Dedifferentiated amniotic fluid mesenchymal stem cell (primary cell): ENCODE results near the gene TRABD.

ENCODE experiments used
- DNase-seq: peaks from one replicate; pipeline ENCODE4 v3.0.0-alpha.2; 2016; ENCODE audit errors: extremely low spot score

The TRABD gene

DNA sequence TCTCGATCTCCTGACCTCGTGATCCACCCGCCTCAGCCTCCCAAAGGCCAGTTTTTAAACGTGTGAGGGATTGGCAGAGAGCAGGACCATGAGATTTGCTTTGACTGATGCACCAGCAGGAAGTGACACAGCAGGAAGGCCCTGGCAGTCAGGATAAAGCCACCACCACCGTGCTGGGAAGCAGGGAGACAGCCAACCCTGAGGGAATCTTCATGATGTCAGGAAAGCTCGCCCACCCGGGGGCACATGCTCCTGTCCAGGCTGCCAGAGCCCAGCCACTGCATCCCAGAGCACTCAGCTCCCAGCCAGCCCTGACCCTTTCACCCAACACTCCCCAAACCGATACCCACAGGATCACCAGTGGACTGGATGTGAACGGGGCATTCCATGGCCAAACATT is 53.0 kb downstream of the TRABD start:
- DNase-seq = no peak

DNA sequence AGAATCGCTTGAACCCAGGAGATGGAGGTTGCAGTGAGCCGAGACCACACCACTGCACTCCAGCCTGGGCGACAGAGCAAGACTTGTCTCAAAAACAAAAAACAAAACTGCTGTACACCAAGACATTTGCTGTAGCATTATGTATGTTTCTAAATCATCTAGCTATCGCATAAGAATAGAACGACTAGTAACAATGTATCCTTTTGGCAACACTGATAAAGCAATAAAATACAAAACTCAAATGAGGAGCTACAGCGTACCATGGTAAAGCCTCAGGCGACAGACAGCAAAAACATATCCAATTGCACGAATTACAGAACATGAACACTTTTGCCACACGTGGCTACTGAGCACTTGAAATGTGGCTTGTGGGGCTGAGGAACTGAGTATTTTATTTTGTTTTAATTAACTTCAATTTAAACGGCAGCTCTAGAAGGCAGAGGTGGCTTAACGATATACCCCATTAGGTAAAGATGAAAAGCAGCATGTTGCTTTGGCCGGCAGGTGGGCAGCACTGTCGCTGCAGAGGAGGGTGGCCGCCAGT is 56.8 kb downstream of the TRABD start:
- no peak for DNase-seq

DNA sequence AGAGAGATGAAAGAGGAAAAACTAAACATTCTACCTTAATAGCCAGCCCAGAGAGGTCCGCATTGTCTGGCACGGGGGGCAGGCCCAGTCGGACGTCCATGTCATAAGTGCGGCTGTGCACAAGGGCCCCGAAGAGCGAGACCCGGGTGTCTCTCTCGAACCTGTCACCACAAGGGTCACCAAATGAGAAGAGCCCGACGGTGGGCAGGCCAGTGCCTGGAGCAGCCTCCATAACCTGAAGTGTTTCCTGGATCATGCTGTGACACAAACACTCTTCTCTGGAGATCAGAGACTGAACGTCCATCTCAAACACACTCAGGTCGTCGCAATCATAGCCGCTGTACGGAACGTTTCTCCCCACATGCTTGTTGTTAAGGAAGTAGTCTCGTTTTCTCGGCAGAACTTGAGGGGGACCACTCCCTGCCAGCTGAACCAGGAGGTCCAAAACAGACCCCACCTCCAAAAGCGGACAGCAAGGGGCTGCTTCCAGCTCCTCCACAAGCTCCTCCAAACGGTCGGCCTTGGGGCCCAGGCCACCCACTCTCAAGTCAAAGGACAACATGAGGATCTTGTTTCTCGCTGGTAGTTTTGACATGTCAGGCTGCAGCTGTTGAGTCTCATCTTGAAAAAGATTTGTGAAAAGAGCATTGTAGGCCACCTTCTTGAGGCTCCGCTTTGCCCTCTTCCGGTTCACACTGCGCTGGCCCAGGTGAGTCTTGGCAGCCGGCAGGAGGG is 58.1 kb downstream of the TRABD start:
- DNase-seq = no peak

DNA sequence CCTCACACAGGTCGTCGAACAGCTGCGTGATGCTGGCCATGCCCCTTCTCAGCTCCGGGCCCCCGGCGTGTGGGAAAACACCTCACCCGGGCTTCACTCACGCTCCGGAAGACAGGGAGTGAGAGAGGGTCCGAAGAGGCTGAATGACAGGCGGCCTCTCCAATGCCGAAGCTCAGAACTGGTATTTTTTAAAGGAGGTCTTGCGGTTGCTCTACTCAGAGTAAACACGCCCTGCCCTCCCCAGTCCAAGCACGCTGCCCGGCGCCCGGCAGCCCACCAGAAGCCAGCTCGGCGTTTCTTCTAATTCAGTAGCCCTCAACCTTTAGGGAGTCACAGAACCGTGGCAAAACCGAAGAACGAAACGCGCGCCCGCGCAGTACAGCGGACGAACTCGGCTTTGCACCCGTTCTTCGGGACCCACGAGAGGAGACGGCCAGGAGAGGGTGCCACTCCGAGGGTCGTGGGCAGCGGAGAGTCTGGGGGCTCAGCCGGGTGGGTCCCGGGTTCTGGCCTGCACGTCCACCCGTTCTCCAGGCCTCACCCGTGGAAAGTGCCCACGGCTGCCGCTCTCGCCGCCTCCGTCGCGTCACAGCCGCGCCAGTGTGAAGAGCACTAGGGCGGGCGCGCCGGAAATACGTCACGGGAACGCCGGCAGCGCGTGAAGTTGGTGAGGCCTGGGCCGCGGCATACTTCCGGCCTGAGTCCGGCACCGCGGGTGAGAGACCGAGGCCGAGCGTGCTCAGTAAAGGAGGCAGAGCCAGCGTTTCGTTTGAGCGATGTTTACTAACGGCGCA is 58.9 kb downstream of the TRABD start, which contains the start of gene TUBGCP6:
TUBGCP6 (minus strand) TSS at position 604 of the 794 bp plus-strand sequence; CDS start at position 40, 564 bp downstream.
- peak; percentile 92 for DNase-seq

DNA sequence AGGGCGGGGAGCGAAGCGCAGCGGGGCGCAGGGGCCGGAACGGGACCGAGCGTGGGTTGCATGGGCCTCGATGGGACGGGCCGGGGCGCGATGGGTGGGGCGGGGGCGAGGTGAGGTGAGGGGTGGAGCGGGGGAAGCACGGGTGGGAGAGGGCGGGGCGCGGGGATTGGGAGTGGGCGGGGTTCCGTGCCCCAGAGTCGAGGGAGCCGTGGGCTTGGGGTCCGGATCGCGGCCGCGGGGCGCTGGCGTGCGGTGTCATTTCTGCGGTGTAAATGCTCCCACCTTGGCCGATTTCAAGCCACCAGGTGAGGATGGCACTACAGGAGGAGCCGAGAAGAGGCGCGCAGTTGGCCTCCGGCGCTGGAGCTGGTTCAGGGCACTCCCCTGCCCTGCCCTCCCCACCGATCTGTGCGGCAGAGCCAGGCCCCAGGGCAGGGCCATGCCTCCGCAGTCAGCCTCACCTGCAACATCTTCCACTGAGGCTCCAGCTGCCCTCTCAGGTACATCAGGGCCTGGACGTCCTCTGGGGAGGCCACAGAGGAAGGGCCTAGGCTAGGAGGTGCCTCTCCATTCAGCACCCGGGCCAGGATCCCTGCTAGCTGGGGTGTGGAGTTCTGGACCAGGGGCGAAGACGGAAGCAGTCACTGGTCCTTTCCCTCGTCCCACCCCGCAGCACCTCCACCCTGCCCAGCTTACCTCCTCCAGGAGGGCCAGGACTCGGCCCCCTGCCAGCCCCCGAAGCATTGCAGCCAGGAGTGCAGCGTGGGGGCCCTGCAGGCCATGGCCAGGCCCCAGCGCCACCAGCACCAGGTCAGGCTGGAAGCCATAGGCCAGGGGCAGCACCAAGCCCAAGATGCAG is 59.7 kb downstream of the TRABD start:
- DNase-seq = no peak

DNA sequence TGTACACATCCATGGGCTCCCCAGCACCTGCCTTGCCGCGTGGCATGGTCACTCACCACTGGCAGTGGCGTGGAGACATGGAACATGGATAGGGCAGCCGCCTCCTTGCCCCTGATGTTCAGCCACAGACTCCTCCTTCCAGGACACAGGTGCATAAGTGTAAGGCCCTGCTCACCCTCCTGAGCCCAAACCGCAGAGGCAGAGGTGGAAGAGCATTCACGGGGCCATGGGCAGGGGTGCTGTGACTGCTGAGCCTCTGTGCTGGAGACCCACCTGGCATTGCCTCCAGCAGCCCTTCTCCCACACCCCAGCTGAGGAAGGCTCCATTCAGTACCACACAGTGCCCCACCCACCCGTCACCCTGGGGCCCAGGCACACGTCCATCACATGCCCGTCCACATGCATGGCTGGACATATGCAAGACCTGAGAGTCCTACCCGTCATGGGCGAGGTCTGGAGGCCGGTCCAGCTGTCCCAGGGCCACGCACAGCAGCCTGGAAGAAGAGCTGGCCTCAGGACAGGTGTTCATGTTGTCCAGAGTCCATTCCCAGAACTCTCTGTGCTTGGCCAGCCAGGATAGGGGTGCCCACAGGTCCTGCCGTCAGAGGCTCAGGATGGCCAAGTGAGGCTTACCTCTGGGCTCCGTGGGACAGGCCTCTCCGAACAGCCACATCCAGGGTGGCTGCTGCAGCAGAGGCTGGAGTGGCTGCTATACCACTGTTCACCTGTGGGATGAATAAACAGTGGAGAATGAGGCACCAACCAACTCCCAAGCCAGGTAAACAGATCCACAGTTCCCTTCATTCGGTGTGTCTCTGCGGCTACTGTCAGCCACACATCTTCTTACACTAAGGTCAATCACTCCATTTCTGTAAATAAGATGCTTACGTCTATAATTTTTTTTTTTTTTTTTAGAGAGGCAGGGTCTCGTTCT is 60.8 kb downstream of the TRABD start:
- DNase-seq = no peak

DNA sequence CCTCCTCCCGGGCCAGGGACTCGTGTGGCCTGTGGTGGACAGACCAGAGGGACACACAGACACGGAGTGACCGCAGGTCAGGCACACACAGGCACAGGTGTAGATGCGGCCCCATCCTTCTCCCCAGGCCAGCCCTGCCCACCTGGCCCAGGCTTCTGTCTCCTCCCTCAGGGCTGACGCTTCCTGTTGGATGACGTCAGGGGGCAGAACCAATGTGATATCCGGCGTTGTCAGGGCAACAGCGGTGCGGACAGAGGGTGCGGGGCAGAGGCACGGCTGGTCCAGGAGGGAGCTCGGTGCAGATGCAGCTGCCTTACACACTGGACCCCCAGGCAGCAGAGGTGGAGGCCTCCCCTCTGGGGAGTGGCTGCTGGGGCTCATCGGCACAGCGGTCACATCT is 62.0 kb downstream of the TRABD start:
- DNase-seq = no peak

DNA sequence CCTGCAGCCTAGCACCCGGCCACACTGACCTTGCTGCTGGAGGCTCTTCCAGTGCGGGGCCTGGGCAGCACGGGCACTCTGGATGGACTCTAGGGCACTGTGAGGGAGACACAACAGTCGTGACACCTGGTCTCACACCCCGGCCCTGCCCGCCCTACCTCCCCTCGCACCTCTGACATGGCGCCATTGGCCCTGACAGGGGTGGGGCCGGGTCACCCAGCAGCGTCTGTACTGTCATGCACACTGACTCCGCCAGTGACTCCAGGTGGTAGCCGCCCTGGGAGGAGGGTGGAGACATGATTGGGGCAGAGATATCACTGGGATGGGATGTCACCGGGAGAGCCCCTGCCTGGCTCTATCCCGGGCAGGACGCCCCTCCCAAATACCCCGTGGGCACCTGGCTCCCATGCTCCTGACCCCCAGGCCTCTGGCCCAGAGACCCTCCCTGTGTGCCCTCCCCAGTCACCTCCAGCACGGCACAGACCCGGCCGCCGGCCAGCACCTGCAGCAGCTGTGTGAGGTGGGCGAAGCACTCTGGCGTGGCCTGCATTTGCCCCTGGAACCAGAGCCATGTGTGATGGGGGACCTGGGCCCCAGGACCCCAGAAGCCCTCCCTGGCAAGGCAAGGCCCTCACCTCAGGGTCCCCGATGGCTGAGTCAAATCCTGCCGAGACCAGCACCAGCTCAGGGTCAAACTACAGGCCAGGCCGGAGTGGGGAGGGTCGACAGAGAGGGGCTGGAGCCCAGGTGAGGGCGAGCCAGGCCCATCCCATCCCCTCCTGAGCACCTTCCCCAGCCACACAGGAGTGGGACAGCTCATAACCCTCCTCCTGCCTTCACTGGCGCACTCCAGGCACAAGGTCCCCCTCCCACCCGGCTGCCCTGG is 62.7 kb downstream of the TRABD start:
- DNase-seq = no peak
